Upper lobe of left lung (tissue), 4 donors: ENCODE results near the gene SLC2A11.

ENCODE experiments used
- POLR2A ChIP-seq, 4 donors: fragments of 450-650 bp; IDR thresholded peaks; one replicate each; pipeline ENCODE4 v1.5.1; 2016 to 2017; ENCODE audit warnings: antibody characterized with exemption in 4 of 4, mild to moderate bottlenecking in 2 of 4
- POLR2AphosphoS5 ChIP-seq, 2 donors: sonication (generic); formaldehyde crosslinking; IDR thresholded peaks; one replicate each; pipeline ENCODE4 v1.5.1; 2017; ENCODE audit warnings: antibody characterized with exemption in 2 of 2

- TF ChIP-seq POLR2A (IDR thresholded peaks at IDR 0.05) (no peak), POLR2AphosphoS5 (IDR thresholded peaks at IDR 0.05) (no peak)
Measured at GRCh38 chr22:23883658-23884057, 26.0 kb downstream of the SLC2A11 start.
